Liver (tissue), 9 donors: ENCODE results near the gene ASPA. TPM values are rescaled to one million over a fixed set of nuclear protein-coding genes. Genes with fewer than 3 reads are reported as not detected.

Experiments used
- DNase-seq: peaks from one replicate; pipeline ENCODE4 v3.0.0-alpha.2; 2017; ENCODE audit warnings: low spot score
- H3K27ac ChIP-seq, 2 donors: one replicate each; pipeline ENCODE4 v1.7.0; 2013; ENCODE audit warnings: inconsistent platforms in 2 of 2, low read length in 2 of 2, control low read depth in 1 of 2, low read depth in 1 of 2, mild to moderate bottlenecking in 1 of 2
- H3K27me3 ChIP-seq, 4 donors: one replicate each; pipeline versions ENCODE4 v1.6.1 to v1.7.0; 2013; ENCODE audit warnings: low read length in 3 of 4, inconsistent platforms in 1 of 4, mild to moderate bottlenecking in 1 of 4, moderate library complexity in 1 of 4; ENCODE audit not compliant: control insufficient read depth in 4 of 4, insufficient read depth in 4 of 4
- H3K36me3 ChIP-seq, 4 donors: one replicate each; pipeline versions ENCODE4 v1.6.1 to v1.7.0; 2013; ENCODE audit warnings: low read length in 3 of 4, mild to moderate bottlenecking in 3 of 4, low read depth in 1 of 4, moderate library complexity in 1 of 4; ENCODE audit not compliant: control insufficient read depth in 4 of 4, insufficient read depth in 3 of 4
- H3K4me1 ChIP-seq, 4 donors: one replicate each; pipeline versions ENCODE4 v1.6.1 to v1.7.0; 2013; ENCODE audit warnings: low read length in 3 of 4, mild to moderate bottlenecking in 3 of 4, moderate library complexity in 1 of 4; ENCODE audit not compliant: control insufficient read depth in 4 of 4, insufficient read depth in 4 of 4
- H3K4me3 ChIP-seq, 3 donors: one replicate each; pipeline versions ENCODE4 v1.6.1 to v1.7.0; 2013; ENCODE audit warnings: low read length in 3 of 3, control low read depth in 1 of 3, low read depth in 1 of 3, mild to moderate bottlenecking in 1 of 3
- H3K9ac ChIP-seq, 2 donors: one replicate each; pipeline ENCODE4 v1.7.0; 2013; ENCODE audit warnings: low read length in 2 of 2, mild to moderate bottlenecking in 2 of 2, moderate library complexity in 2 of 2, control low read depth in 1 of 2, low read depth in 1 of 2
- H3K9me3 ChIP-seq, 4 donors: one replicate each; pipeline versions ENCODE4 v1.6.1 to v1.7.0; 2013; ENCODE audit warnings: low read length in 3 of 4; ENCODE audit not compliant: control insufficient read depth in 4 of 4
- ATF3 ChIP-seq: IDR thresholded peaks from 2 replicates; pipeline ENCODE4 v1.6.1; 2016; ENCODE audit warnings: antibody characterized with exemption
- EGR1 ChIP-seq, 2 donors: IDR thresholded peaks; 2 replicates each; pipeline ENCODE4 v1.6.1; 2016 to 2018; ENCODE audit warnings: antibody characterized with exemption in 2 of 2, low read depth in 2 of 2
- FOXA1 ChIP-seq: IDR thresholded peaks from 2 replicates; pipeline ENCODE4 v1.6.1; 2016; ENCODE audit warnings: antibody characterized with exemption
- FOXA2 ChIP-seq: IDR thresholded peaks from 2 replicates; pipeline ENCODE4 v1.6.1; 2016; ENCODE audit warnings: antibody characterized with exemption
- GABPA ChIP-seq, 2 donors: IDR thresholded peaks in 1 of 2; conservative IDR thresholded peaks in 1 of 2; 2 replicates each; pipeline ENCODE4 v1.6.1; 2016; ENCODE audit warnings: antibody characterized with exemption in 2 of 2, mild to moderate bottlenecking in 1 of 2, moderate library complexity in 1 of 2
- HNF4A ChIP-seq, 2 donors: conservative IDR thresholded peaks; 2 replicates each; pipeline ENCODE4 v1.6.1; 2016; ENCODE audit warnings: antibody characterized with exemption in 2 of 2, mild to moderate bottlenecking in 2 of 2
- HNF4G ChIP-seq: IDR thresholded peaks from 2 replicates; pipeline ENCODE4 v1.6.1; 2016; ENCODE audit warnings: antibody characterized with exemption
- JUND ChIP-seq, 2 donors: IDR thresholded peaks; 2 replicates each; pipeline ENCODE4 v1.6.1; 2016; ENCODE audit warnings: antibody characterized with exemption in 2 of 2
- NR2F2 ChIP-seq: IDR thresholded peaks from 2 replicates; pipeline ENCODE4 v1.6.1; 2016; ENCODE audit warnings: antibody characterized with exemption
- RAD21 ChIP-seq, 2 donors: IDR thresholded peaks; 2 replicates each; pipeline ENCODE4 v1.6.1; 2016; ENCODE audit warnings: antibody characterized with exemption in 2 of 2, mild to moderate bottlenecking in 2 of 2
- RXRA ChIP-seq, 2 donors: IDR thresholded peaks; 2 replicates each; pipeline ENCODE4 v1.6.1; 2017 to 2018; ENCODE audit warnings: antibody characterized with exemption in 2 of 2, mild to moderate bottlenecking in 1 of 2
- SP1 ChIP-seq: IDR thresholded peaks from 2 replicates; pipeline ENCODE4 v1.6.1; 2018; ENCODE audit warnings: antibody characterized with exemption, mild to moderate bottlenecking
- TAF1 ChIP-seq: conservative IDR thresholded peaks from 2 replicates; pipeline ENCODE4 v1.6.1; 2016; ENCODE audit warnings: antibody characterized with exemption, mild to moderate bottlenecking
- YY1 ChIP-seq: IDR thresholded peaks from 2 replicates; pipeline ENCODE4 v1.6.1; 2016; ENCODE audit warnings: antibody characterized with exemption, mild to moderate bottlenecking
- WGBS: extraction: QIAGEN DNeasy Blood & Tissue Kit; methylation state at CpG from one replicate; pipeline ENCODE4 v1.1.7; 2013; 5-methylcytosine and 5-hydroxymethylcytosine counted together
- polyA plus RNA-seq, 2 donors: library from polyadenylated mRNA; stranded (reverse) in 1 of 2; unstranded in 1 of 2; fragments of 200-250 nt in 1 of 2; fragments of >200 nt in 1 of 2; fragmentation: Nextera tagmentation in 1 of 2; extraction: Ambion mirVana in 1 of 2; gene quantifications; one replicate each; pipeline versions ENCODE4 v1.2.1 to v1.2.3, GENCODE V29; 2013 to 2015
- total RNA-seq, 2 donors: library from RNA; depleted of rRNA; stranded (reverse); fragments of >200 nt; gene quantifications; one replicate each; pipeline ENCODE4 v1.2.3, GENCODE V29; 2014
- TF ChIP-seq, protein P1 (sequence below): IDR thresholded peaks from 2 replicates; pipeline ENCODE4 v1.6.1; 2016; ENCODE audit warnings: antibody characterized with exemption
- TF ChIP-seq, protein P2 (sequence below): fragments of 150-350 bp; IDR thresholded peaks from 2 replicates; pipeline ENCODE4 v1.5.1; 2017; ENCODE audit warnings: improper control_type of control experiment, low read depth, low read length; ENCODE audit not compliant: missing input control
- TF ChIP-seq, protein P3 (sequence below): IDR thresholded peaks from 2 replicates; pipeline ENCODE4 v1.6.1; 2016; ENCODE audit warnings: antibody characterized with exemption
- TF ChIP-seq, protein P4 (sequence below): IDR thresholded peaks from 2 replicates; pipeline ENCODE4 v1.6.1; 2016; ENCODE audit warnings: antibody characterized with exemption, mild to moderate bottlenecking
- donor health status: healthy.
- donor health status: healthy.
- donor health status: healthy.
- donor health status: healthy.
- donor health status: healthy.

ASPA gene
- total and polyA plus RNA-seq, 4 donors = 0.89 to 4.7 (median 1.9) TPM

GRCh38 chr17:3536716-3537115 is 60.9 kb downstream of the ASPA start:
- H3K27me3 ChIP-seq = no peaks in the 10 kb centered on the region
- H3K4me3 ChIP-seq = no peak overlapping the region
- H3K36me3 ChIP-seq = no peaks in the 10 kb centered on the region
- 87% methylated on average over 5 of the region's 5 CpGs for WGBS
- H3K27ac ChIP-seq = no peak overlapping the region
- TF ChIP-seq FOXA2 (no peak), HNF4A (conservative IDR thresholded peaks at IDR 0.05) (no peak)
- H3K4me1 ChIP-seq = no peaks in the 10 kb centered on the region
- H3K9ac ChIP-seq = no peak overlapping the region
- H3K9me3 ChIP-seq = no peaks in the 10 kb centered on the region
- no peak for DNase-seq

- no peaks in the 10 kb centered on the region for H3K9me3 ChIP-seq
- WGBS = 81% methylated on average over 8 of the region's 8 CpGs
- H3K4me1 ChIP-seq = no peaks in the 10 kb centered on the region
- no peak overlapping the region for H3K9ac ChIP-seq
- H3K4me3 ChIP-seq = no peak overlapping the region
- no peaks in the 10 kb centered on the region for H3K27me3 ChIP-seq
- DNase-seq = no peak
- TF ChIP-seq ATF3 (no peak), NR2F2 (no peak), JUND (IDR thresholded peaks at IDR 0.05) (no peak), GABPA (IDR thresholded peaks at IDR 0.05 in 1 of 2, conservative IDR thresholded peaks at IDR 0.05 in 1 of 2) (no peak), FOXA1 (no peak), RXRA (IDR thresholded peaks at IDR 0.05) (no peak), RAD21 (IDR thresholded peaks at IDR 0.05) (no peak), SP1 (no peak), HNF4A (conservative IDR thresholded peaks at IDR 0.05) (no peak)
- TF ChIP-seq, protein P1, sequence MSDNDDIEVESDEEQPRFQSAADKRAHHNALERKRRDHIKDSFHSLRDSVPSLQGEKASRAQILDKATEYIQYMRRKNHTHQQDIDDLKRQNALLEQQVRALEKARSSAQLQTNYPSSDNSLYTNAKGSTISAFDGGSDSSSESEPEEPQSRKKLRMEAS = no peak
- no peaks in the 10 kb centered on the region for H3K36me3 ChIP-seq
- H3K27ac ChIP-seq = no peak overlapping the region
These were observed 64.2 kb downstream of the ASPA start for GRCh38 chr17:3539881-3540540.

DNA sequence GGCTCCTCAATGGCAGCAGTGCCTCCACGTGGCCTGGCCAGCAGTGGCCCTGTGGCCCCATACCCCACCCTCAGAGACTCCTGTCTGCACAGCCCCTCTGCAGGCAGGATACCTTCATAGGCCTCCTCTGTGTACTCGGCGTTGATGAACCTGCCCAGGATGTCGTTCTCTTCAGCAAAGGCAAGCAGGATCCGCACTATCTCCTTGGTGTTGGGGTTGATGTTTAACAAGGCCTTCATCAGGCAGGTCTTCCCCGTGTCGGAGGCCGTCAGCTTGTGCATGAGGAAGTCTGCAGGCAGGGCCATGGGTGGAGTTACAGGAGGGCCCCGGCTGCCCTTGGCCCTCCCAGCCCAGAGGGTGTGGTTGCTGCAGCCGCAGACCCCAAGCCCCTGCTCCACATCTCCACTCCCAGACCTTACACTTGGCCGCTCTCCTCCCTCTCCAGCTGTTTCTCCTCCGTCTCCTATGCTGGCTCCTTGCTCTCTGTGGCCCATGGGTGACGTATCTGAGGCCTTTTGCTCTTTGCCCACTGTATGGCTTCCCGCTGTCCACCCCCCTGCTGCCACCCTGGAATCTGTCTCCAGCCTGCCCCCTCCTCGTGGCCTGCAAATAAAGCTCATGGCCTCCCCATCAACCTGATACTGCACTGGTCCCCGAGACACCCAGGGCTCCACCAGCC is 66.8 kb downstream of the ASPA start:
- no peak overlapping the region for H3K27ac ChIP-seq
- no peaks in the 10 kb centered on the region for H3K36me3 ChIP-seq
- H3K4me1 ChIP-seq = no peaks in the 10 kb centered on the region
- no peak overlapping the region for H3K9ac ChIP-seq
- no peak overlapping the region for H3K4me3 ChIP-seq
- WGBS = 83% methylated on average over 16 of the region's 16 CpGs
- DNase-seq = no peak
- H3K27me3 ChIP-seq = no peaks in the 10 kb centered on the region
- H3K9me3 ChIP-seq = no peaks in the 10 kb centered on the region
- TF ChIP-seq RAD21 (IDR thresholded peaks at IDR 0.05) = no peak
- TF ChIP-seq RXRA (IDR thresholded peaks at IDR 0.05) = no peak
- TF ChIP-seq YY1 = no peak
- no peak for TF ChIP-seq FOXA2
- TF ChIP-seq, protein P2, sequence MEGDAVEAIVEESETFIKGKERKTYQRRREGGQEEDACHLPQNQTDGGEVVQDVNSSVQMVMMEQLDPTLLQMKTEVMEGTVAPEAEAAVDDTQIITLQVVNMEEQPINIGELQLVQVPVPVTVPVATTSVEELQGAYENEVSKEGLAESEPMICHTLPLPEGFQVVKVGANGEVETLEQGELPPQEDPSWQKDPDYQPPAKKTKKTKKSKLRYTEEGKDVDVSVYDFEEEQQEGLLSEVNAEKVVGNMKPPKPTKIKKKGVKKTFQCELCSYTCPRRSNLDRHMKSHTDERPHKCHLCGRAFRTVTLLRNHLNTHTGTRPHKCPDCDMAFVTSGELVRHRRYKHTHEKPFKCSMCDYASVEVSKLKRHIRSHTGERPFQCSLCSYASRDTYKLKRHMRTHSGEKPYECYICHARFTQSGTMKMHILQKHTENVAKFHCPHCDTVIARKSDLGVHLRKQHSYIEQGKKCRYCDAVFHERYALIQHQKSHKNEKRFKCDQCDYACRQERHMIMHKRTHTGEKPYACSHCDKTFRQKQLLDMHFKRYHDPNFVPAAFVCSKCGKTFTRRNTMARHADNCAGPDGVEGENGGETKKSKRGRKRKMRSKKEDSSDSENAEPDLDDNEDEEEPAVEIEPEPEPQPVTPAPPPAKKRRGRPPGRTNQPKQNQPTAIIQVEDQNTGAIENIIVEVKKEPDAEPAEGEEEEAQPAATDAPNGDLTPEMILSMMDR = no peak
- TF ChIP-seq, protein P1 = no peak
- no peak for TF ChIP-seq JUND (IDR thresholded peaks at IDR 0.05)
- TF ChIP-seq EGR1 (IDR thresholded peaks at IDR 0.05; ENCODE audit: low read depth in 2 of 2) = no peak
- TF ChIP-seq, protein P3, sequence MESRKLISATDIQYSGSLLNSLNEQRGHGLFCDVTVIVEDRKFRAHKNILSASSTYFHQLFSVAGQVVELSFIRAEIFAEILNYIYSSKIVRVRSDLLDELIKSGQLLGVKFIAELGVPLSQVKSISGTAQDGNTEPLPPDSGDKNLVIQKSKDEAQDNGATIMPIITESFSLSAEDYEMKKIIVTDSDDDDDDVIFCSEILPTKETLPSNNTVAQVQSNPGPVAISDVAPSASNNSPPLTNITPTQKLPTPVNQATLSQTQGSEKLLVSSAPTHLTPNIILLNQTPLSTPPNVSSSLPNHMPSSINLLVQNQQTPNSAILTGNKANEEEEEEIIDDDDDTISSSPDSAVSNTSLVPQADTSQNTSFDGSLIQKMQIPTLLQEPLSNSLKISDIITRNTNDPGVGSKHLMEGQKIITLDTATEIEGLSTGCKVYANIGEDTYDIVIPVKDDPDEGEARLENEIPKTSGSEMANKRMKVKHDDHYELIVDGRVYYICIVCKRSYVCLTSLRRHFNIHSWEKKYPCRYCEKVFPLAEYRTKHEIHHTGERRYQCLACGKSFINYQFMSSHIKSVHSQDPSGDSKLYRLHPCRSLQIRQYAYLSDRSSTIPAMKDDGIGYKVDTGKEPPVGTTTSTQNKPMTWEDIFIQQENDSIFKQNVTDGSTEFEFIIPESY = no peak
- TF ChIP-seq TAF1 = no peak
- TF ChIP-seq, protein P4, sequence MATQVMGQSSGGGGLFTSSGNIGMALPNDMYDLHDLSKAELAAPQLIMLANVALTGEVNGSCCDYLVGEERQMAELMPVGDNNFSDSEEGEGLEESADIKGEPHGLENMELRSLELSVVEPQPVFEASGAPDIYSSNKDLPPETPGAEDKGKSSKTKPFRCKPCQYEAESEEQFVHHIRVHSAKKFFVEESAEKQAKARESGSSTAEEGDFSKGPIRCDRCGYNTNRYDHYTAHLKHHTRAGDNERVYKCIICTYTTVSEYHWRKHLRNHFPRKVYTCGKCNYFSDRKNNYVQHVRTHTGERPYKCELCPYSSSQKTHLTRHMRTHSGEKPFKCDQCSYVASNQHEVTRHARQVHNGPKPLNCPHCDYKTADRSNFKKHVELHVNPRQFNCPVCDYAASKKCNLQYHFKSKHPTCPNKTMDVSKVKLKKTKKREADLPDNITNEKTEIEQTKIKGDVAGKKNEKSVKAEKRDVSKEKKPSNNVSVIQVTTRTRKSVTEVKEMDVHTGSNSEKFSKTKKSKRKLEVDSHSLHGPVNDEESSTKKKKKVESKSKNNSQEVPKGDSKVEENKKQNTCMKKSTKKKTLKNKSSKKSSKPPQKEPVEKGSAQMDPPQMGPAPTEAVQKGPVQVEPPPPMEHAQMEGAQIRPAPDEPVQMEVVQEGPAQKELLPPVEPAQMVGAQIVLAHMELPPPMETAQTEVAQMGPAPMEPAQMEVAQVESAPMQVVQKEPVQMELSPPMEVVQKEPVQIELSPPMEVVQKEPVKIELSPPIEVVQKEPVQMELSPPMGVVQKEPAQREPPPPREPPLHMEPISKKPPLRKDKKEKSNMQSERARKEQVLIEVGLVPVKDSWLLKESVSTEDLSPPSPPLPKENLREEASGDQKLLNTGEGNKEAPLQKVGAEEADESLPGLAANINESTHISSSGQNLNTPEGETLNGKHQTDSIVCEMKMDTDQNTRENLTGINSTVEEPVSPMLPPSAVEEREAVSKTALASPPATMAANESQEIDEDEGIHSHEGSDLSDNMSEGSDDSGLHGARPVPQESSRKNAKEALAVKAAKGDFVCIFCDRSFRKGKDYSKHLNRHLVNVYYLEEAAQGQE = no peak
- no peak for TF ChIP-seq HNF4G
- TF ChIP-seq ATF3 = no peak
- TF ChIP-seq HNF4A (conservative IDR thresholded peaks at IDR 0.05) = no peak
- no peak for TF ChIP-seq GABPA (IDR thresholded peaks at IDR 0.05 in 1 of 2, conservative IDR thresholded peaks at IDR 0.05 in 1 of 2)
- TF ChIP-seq NR2F2 = no peak
- TF ChIP-seq FOXA1 = no peak
